ENCODE results near the gene SIL1. TPM values are rescaled to one million over a fixed set of nuclear protein-coding genes. Genes with fewer than 3 reads are reported as not detected.

SIL1 gene
- total and polyA plus RNA-seq, 2 of the 13 experiments (the other 11 are each of a cell fraction or from before 2014, with no cell fraction given): 26.0 to 30.0 TPM

- H3K4me3 ChIP-seq (replicated peaks in 1 of 3; ENCODE audit: insufficient read depth in 1 of 3, low read depth in 2 of 3, low read length in 3 of 3): no peak overlapping the region
- intact Hi-C loops (cut with micrococcal nuclease; ENCODE audit: unreplicated experiment): no loop called here
- no peaks in the 10 kb centered on the region for H3K36me3 ChIP-seq (replicated peaks in 1 of 2; ENCODE audit: control insufficient read depth in 1 of 2, insufficient read depth in 2 of 2, low read length in 2 of 2)
- H3K27ac ChIP-seq (ENCODE audit: extremely low read length, insufficient read depth, low read length): no peak overlapping the region
- H3K4me1 ChIP-seq (ENCODE audit: insufficient read depth, low read length): peaks cover 34% of the 10 kb centered on the region
- DNase-seq (ENCODE audit: low spot score) (no peak), ATAC-seq (no peak), FAIRE-seq (no peak)
- no peaks in the 10 kb centered on the region for H4K20me1 ChIP-seq (ENCODE audit: insufficient read depth, low read length)
- no peak overlapping the region for H2AFZ ChIP-seq (ENCODE audit: low read length)
- TF ChIP-seq, protein P1, sequence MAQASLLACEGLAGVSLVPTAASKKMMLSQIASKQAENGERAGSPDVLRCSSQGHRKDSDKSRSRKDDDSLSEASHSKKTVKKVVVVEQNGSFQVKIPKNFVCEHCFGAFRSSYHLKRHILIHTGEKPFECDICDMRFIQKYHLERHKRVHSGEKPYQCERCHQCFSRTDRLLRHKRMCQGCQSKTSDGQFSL (CRISPR knock-in tag; IDR thresholded peaks at IDR 0.05): no peak
- TF ChIP-seq ZNF564 (CRISPR knock-in tag; IDR thresholded peaks at IDR 0.05): no peak
- no peak for TF ChIP-seq MTF1 (CRISPR knock-in tag; IDR thresholded peaks at IDR 0.05)
- in situ Hi-C loops (cut with HindIII; ENCODE audit: extremely low pct_ligation_motif_present, low pct_unique_long_range_greater_than_20kb): loop anchor here (25.0 kb wide), 1 partner anchor 301 kb away; no protein-coding TSS in a partner anchor
- POLR2A ChIA-PET: no interaction called here
- no peak overlapping the region for H3K4me2 ChIP-seq (ENCODE audit: low read depth, low read length)
- no peaks in the 10 kb centered on the region for H3K9me3 ChIP-seq (ENCODE audit: low read length)
- H3K79me2 ChIP-seq (ENCODE audit: insufficient read depth, low read length): no peaks in the 10 kb centered on the region
- BruUV-seq (replicated peaks): no TSS peak
- H3K27me3 ChIP-seq (ENCODE audit: control insufficient read depth in 1 of 2, insufficient read depth in 2 of 2, low read length in 2 of 2): no peaks in the 10 kb centered on the region
- no peak overlapping the region for H3K9ac ChIP-seq (ENCODE audit: insufficient read depth, low read depth, low read length)
- CTCF ChIA-PET (ENCODE audit: low intra/inter-chr PET ratio, low total read pairs): no interaction called here
- WGBS (ENCODE audit: low lambda C conversion rate): 94% methylated on average over 1 of the region's 1 CpG
Measured at GRCh38 chr5:138961221-138961620, 236.9 kb downstream of the SIL1 start.

GRCh38 chr5:138960145-138960692 lies 237.9 kb downstream of the SIL1 start:
- H3K9ac ChIP-seq (ENCODE audit: insufficient read depth, low read depth, low read length): no peak overlapping the region
- no TSS peak for BruUV-seq (replicated peaks)
- FAIRE-seq (no peak), DNase-seq (ENCODE audit: low spot score) (no peak), ATAC-seq (no peak)
- H3K27ac ChIP-seq (ENCODE audit: extremely low read length, insufficient read depth, low read length): no peak overlapping the region
- H3K4me3 ChIP-seq (replicated peaks in 1 of 3; ENCODE audit: insufficient read depth in 1 of 3, low read depth in 2 of 3, low read length in 3 of 3): no peak overlapping the region
- CTCF ChIA-PET (ENCODE audit: low intra/inter-chr PET ratio, low total read pairs): no interaction called here
- WGBS (ENCODE audit: low lambda C conversion rate): 89% methylated on average over 5 of the region's 5 CpGs
- no peak overlapping the region for H3K4me2 ChIP-seq (ENCODE audit: low read depth, low read length)
- POLR2A ChIA-PET: no interaction called here
- H3K79me2 ChIP-seq (ENCODE audit: insufficient read depth, low read length): no peaks in the 10 kb centered on the region
- no peaks in the 10 kb centered on the region for H3K36me3 ChIP-seq (replicated peaks in 1 of 2; ENCODE audit: control insufficient read depth in 1 of 2, insufficient read depth in 2 of 2, low read length in 2 of 2)
- intact Hi-C loops (cut with micrococcal nuclease; ENCODE audit: unreplicated experiment): no loop called here
- peaks cover 33% of the 10 kb centered on the region for H3K4me1 ChIP-seq (ENCODE audit: insufficient read depth, low read length)
- no peaks in the 10 kb centered on the region for H3K27me3 ChIP-seq (ENCODE audit: control insufficient read depth in 1 of 2, insufficient read depth in 2 of 2, low read length in 2 of 2)
- no peaks in the 10 kb centered on the region for H4K20me1 ChIP-seq (ENCODE audit: insufficient read depth, low read length)
- in situ Hi-C loops (cut with HindIII; ENCODE audit: extremely low pct_ligation_motif_present, low pct_unique_long_range_greater_than_20kb): loop anchor here (25.0 kb wide), 1 partner anchor 302 kb away; no protein-coding TSS in a partner anchor
- H2AFZ ChIP-seq (ENCODE audit: low read length): no peak overlapping the region
- no peaks in the 10 kb centered on the region for H3K9me3 ChIP-seq (ENCODE audit: low read length)
- TF ChIP-seq FOSL2 (CRISPR knock-in tag; IDR thresholded peaks at IDR 0.05): no peak
- TF ChIP-seq, protein P2, sequence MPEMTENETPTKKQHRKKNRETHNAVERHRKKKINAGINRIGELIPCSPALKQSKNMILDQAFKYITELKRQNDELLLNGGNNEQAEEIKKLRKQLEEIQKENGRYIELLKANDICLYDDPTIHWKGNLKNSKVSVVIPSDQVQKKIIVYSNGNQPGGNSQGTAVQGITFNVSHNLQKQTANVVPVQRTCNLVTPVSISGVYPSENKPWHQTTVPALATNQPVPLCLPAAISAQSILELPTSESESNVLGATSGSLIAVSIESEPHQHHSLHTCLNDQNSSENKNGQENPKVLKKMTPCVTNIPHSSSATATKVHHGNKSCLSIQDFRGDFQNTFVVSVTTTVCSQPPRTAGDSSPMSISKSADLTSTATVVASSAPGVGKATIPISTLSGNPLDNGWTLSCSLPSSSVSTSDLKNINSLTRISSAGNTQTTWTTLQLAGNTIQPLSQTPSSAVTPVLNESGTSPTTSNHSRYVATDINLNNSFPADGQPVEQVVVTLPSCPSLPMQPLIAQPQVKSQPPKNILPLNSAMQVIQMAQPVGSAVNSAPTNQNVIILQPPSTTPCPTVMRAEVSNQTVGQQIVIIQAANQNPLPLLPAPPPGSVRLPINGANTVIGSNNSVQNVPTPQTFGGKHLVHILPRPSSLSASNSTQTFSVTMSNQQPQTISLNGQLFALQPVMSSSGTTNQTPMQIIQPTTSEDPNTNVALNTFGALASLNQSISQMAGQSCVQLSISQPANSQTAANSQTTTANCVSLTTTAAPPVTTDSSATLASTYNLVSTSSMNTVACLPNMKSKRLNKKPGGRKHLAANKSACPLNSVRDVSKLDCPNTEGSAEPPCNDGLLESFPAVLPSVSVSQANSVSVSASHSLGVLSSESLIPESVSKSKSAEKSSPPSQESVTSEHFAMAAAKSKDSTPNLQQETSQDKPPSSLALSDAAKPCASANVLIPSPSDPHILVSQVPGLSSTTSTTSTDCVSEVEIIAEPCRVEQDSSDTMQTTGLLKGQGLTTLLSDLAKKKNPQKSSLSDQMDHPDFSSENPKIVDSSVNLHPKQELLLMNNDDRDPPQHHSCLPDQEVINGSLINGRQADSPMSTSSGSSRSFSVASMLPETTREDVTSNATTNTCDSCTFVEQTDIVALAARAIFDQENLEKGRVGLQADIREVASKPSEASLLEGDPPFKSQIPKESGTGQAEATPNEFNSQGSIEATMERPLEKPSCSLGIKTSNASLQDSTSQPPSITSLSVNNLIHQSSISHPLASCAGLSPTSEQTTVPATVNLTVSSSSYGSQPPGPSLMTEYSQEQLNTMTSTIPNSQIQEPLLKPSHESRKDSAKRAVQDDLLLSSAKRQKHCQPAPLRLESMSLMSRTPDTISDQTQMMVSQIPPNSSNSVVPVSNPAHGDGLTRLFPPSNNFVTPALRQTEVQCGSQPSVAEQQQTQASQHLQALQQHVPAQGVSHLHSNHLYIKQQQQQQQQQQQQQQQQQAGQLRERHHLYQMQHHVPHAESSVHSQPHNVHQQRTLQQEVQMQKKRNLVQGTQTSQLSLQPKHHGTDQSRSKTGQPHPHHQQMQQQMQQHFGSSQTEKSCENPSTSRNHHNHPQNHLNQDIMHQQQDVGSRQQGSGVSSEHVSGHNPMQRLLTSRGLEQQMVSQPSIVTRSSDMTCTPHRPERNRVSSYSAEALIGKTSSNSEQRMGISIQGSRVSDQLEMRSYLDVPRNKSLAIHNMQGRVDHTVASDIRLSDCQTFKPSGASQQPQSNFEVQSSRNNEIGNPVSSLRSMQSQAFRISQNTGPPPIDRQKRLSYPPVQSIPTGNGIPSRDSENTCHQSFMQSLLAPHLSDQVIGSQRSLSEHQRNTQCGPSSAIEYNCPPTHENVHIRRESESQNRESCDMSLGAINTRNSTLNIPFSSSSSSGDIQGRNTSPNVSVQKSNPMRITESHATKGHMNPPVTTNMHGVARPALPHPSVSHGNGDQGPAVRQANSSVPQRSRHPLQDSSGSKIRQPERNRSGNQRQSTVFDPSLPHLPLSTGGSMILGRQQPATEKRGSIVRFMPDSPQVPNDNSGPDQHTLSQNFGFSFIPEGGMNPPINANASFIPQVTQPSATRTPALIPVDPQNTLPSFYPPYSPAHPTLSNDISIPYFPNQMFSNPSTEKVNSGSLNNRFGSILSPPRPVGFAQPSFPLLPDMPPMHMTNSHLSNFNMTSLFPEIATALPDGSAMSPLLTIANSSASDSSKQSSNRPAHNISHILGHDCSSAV (CRISPR knock-in tag; IDR thresholded peaks at IDR 0.05; ENCODE audit: borderline replicate concordance): no peak
- TF ChIP-seq TAF1 (CRISPR knock-in tag; IDR thresholded peaks at IDR 0.05): no peak
- TF ChIP-seq MTA3 (CRISPR knock-in tag; IDR thresholded peaks at IDR 0.05): no peak
- no peak for TF ChIP-seq TIGD3 (CRISPR knock-in tag; IDR thresholded peaks at IDR 0.05; ENCODE audit: borderline replicate concordance)
